K562 (cell line): ENCODE data around the gene CILP. TPM values are rescaled to one million over a fixed set of nuclear protein-coding genes. Genes with fewer than 3 reads are reported as not detected.
A peak's percentile ranks its signal among the peaks of the same experiment; 100 is the strongest.

Experiments
- ATAC-seq: fragments of 200-7000 bp; cut with Tn5 transposase; 3 replicates; pipeline ENCODE4 v1.9.1; 2020; ENCODE audit warnings: moderate library complexity
- BruUV-seq: library from RNA; stranded (reverse); fragments of 400-500 nt; replicated peaks from 2 replicates; lab custom pipeline; 2021; lab: Mats Ljungman, UMichigan
- CTCF ChIA-PET: fragments of 300-600 bp; formaldehyde crosslinking; extraction: SDS; loops from one replicate; lab custom pipeline; 2021; ENCODE audit warnings: low intra/inter-chr PET ratio; lab: Yijun Ruan, JAX
- POLR2A ChIA-PET: fragments of 300-600, 350-650 bp; sonication (Branson Sonifier 250); formaldehyde crosslinking; extraction: SDS; loops from one replicate; lab custom pipeline; 2021; ENCODE audit warnings: antibody characterized with exemption, inconsistent platforms; lab: Yijun Ruan, JAX
- DNase-seq, 4 experiments: peaks; one replicate each; pipeline versions ENCODE4 v3.0.0 to v3.0.0-alpha.2; 2011 to 2018; ENCODE audit warnings: low spot score in 3 of 4, mixed read lengths in 3 of 4; ENCODE audit errors: extremely low read depth in 1 of 4
- FAIRE-seq: peaks from 2 replicates; lab custom pipeline; 2011; peaks lifted over from hg19 to GRCh38; lab: Jason Lieb, UNC
- H2AFZ ChIP-seq: 2 replicates; pipeline ENCODE4 v1.6.0; 2011; ENCODE audit warnings: low read depth, low read length, control low read depth, inconsistent platforms
- H3K27ac ChIP-seq: fragments of 200-600 bp; 3 replicates; pipeline ENCODE4 v1.8.0; 2011; ENCODE audit warnings: low read depth, mild to moderate bottlenecking, control low read depth, inconsistent platforms, low read length, moderate library complexity, mixed read lengths; ENCODE audit errors: extremely low read depth
- H3K27me3 ChIP-seq, 2 experiments: fragments of 300-600 bp in 1 of 2; 2 replicates in 1 of 2; 3 replicates in 1 of 2; pipeline versions ENCODE4 v1.6.0 to v1.8.0; 2011; ENCODE audit warnings: inconsistent platforms in 2 of 2, low read length in 2 of 2, mild to moderate bottlenecking in 1 of 2, mixed read lengths in 1 of 2, moderate library complexity in 1 of 2; ENCODE audit not compliant: control insufficient read depth in 2 of 2, insufficient read depth in 2 of 2
- H3K36me3 ChIP-seq: fragments of 300-600 bp; 3 replicates; pipeline ENCODE4 v1.8.0; 2011; ENCODE audit warnings: mild to moderate bottlenecking, low read length, inconsistent platforms; ENCODE audit not compliant: control insufficient read depth, insufficient read depth
- H3K4me1 ChIP-seq, 2 experiments: fragments of 200-600 bp in 1 of 2; replicated peaks in 1 of 2; 2 replicates in 1 of 2; 3 replicates in 1 of 2; pipeline versions ENCODE4 v1.5.1 to v1.8.0; 2011; ENCODE audit warnings: inconsistent platforms in 2 of 2, low read length in 2 of 2, mild to moderate bottlenecking in 1 of 2, mixed read lengths in 1 of 2, moderate library complexity in 1 of 2; ENCODE audit not compliant: control insufficient read depth in 2 of 2, insufficient read depth in 2 of 2
- H3K4me2 ChIP-seq: 2 replicates; pipeline ENCODE4 v1.6.1; 2011; ENCODE audit warnings: low read length, control low read depth, inconsistent platforms, mixed read lengths; ENCODE audit not compliant: insufficient read depth
- H3K4me3 ChIP-seq: fragments of 200-600 bp; sonication (generic), shearing (Covaris generic); 2 replicates; pipeline ENCODE4 v1.5.1; 2016; ENCODE audit warnings: control low read depth, inconsistent platforms
- H3K79me2 ChIP-seq: fragments of 200-600 bp; 3 replicates; pipeline ENCODE4 v1.8.0; 2011; ENCODE audit warnings: low read length, inconsistent platforms; ENCODE audit not compliant: control insufficient read depth, insufficient read depth
- H3K9ac ChIP-seq, 2 experiments: 2 replicates each; pipeline versions ENCODE4 v1.6.0 to v1.6.1; 2011; ENCODE audit warnings: low read depth in 2 of 2, low read length in 2 of 2, control low read depth in 1 of 2, inconsistent platforms in 1 of 2, mild to moderate bottlenecking in 1 of 2, mixed read lengths in 1 of 2; ENCODE audit not compliant: insufficient read depth in 1 of 2
- H3K9me1 ChIP-seq: one replicate; pipeline ENCODE4 v1.6.0; 2011; ENCODE audit warnings: inconsistent platforms, mild to moderate bottlenecking, low read length, moderate library complexity; ENCODE audit not compliant: control insufficient read depth, insufficient read depth
- H3K9me3 ChIP-seq: replicated peaks from 2 replicates; pipeline ENCODE4 v1.5.1; 2011; ENCODE audit warnings: low read depth, low read length, inconsistent platforms; ENCODE audit not compliant: control insufficient read depth, insufficient read depth
- H4K20me1 ChIP-seq: replicated peaks from 2 replicates; pipeline ENCODE4 v1.6.1; 2011; ENCODE audit warnings: low read length, inconsistent platforms, mixed read lengths; ENCODE audit not compliant: control insufficient read depth, insufficient read depth
- BRCA1 ChIP-seq, 2 experiments: fragments of 450-650 bp in 1 of 2; sonication (generic) in 1 of 2; formaldehyde crosslinking in 1 of 2; IDR thresholded peaks; 2 replicates each; pipeline versions ENCODE4 v1.5.0 to v1.6.1; 2017 to 2020; ENCODE audit warnings: mild to moderate bottlenecking in 1 of 2, missing genetic modification reagents in 1 of 2
- FOS ChIP-seq: IDR thresholded peaks from 3 replicates; pipeline ENCODE4 v1.6.1; 2011; ENCODE audit not compliant: insufficient read length; ENCODE audit errors: extremely low read depth
- FOXM1 ChIP-seq, 2 experiments: fragments of 450-650 bp in 1 of 2; sonication (generic) in 1 of 2; formaldehyde crosslinking in 1 of 2; IDR thresholded peaks; 2 replicates each; pipeline versions ENCODE4 v1.6.1 to v1.9.0; 2017 to 2022; ENCODE audit warnings: low read depth in 2 of 2, mild to moderate bottlenecking in 2 of 2, missing genetic modification reagents in 1 of 2, moderate library complexity in 1 of 2
- MEIS2 ChIP-seq: fragments of 450-650 bp; IDR thresholded peaks from 2 replicates; pipeline ENCODE4 v1.6.1; 2014; ENCODE audit warnings: mild to moderate bottlenecking; ENCODE audit not compliant: partially characterized antibody
- NCOA1 ChIP-seq: fragments of 450-650 bp; IDR thresholded peaks from 2 replicates; pipeline ENCODE4 v1.6.1; 2016; ENCODE audit warnings: low read depth
- TAF9B ChIP-seq: fragments of 450-650 bp; IDR thresholded peaks from 2 replicates; pipeline ENCODE4 v1.6.1; 2018; ENCODE audit warnings: mild to moderate bottlenecking; ENCODE audit not compliant: partially characterized antibody
- TARDBP ChIP-seq: fragments of 450-650 bp; IDR thresholded peaks from 2 replicates; pipeline ENCODE4 v1.6.1; 2016
- TCFL5 ChIP-seq: fragments of 250-450 bp; sonication (Bioruptor Pico); conservative IDR thresholded peaks from 2 replicates; pipeline ENCODE4 v1.6.1; 2021; ENCODE audit warnings: mild to moderate bottlenecking, moderate library complexity, matching md5 sums
- WGBS: fragments of 100-300 bp; shearing (Covaris generic); methylation state at CpG from one replicate; pipeline ENCODE4 v1.1.6; 2016; ENCODE audit warnings: low coverage, mixed read lengths; ENCODE audit not compliant: insufficient coverage; ENCODE audit errors: missing lambda C conversion rate; 5-methylcytosine and 5-hydroxymethylcytosine counted together
- in situ Hi-C: fragments of 300-500 bp; cut with MboI; formaldehyde crosslinking; loops from 4 replicates; pipeline ENCODE4 v1.15.0; 2018; ENCODE audit warnings: inconsistent platforms, mixed read lengths
- intact Hi-C: fragments of 100-400 bp; cut with micrococcal nuclease; formaldehyde crosslinking; loops from 2 replicates; pipeline ENCODE4 v1.14.2; 2022
- polyA plus RNA-seq, 8 experiments: library from polyadenylated mRNA; depleted of rRNA in 4 of 8; stranded (reverse) in 5 of 8; unstranded in 3 of 8; fragments of >200 nt; fragmentation: Nextera tagmentation in 2 of 8; fragmentation: Illumina TruSeq in 1 of 8; extraction: Ambion mirVana in 2 of 8; extraction: Trizol in 1 of 8; gene quantifications; 2 replicates each; pipeline versions ENCODE4 v1.2.1 to v1.2.3, GENCODE V29; 2011 to 2014; ENCODE audit warnings: inconsistent platforms in 1 of 8, missing spikeins in 1 of 8
- total RNA-seq, 7 experiments: library from RNA; depleted of rRNA in 6 of 7; stranded (reverse); fragments of >200 nt in 6 of 7; fragmentation: Illumina TruSeq in 2 of 7; extraction: Trizol in 2 of 7; gene quantifications; 2 replicates each; pipeline versions ENCODE4 v1.2.1 to v1.2.3, GENCODE V29; 2011 to 2021; ENCODE audit warnings: low replicate concordance in 1 of 7
- TF ChIP-seq, protein P1 (sequence below): sonication (generic); formaldehyde crosslinking; IDR thresholded peaks from 2 replicates; pipeline ENCODE4 v1.8.1; 2023; ENCODE audit warnings: mild to moderate bottlenecking, missing genetic modification reagents, moderate library complexity

CILP gene
- total and polyA plus RNA-seq, 9 of the 15 experiments (the other 6 are each of a cell fraction or from before 2014, with no cell fraction given) = 0.03 TPM; not detected in 8

DNA sequence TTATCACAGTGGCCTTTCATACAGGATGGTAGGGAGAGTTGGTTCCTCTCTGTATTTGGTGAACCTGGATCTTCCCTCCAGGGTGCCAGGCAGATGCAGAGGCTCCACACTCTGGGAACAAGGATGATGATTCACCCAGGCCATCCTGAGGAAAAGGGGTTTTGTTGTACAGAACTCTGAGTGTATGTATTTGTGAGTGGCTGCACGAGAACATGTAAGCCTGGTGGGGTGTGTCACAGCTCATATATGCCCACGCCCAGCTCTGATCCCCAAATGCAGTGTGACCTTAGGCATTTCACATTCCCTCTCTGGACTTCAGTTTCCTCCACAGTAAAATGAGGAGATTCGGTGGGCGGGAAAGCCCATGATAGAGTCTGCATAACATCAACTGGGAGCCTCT is 11.6 kb upstream of the CILP start:
- Histone ChIP-seq H3K27ac (no peak overlapping the region), H3K4me2 (no peak overlapping the region), H3K4me3 (no peak overlapping the region), H4K20me1 (no peaks in the 10 kb centered on the region), H3K36me3 (no peaks in the 10 kb centered on the region), H3K9ac (no peak overlapping the region; a peak in 1 of 4 replicates), H3K79me2 (no peaks in the 10 kb centered on the region), H3K9me1 (no peaks in the 10 kb centered on the region), H3K27me3 (no peaks in the 10 kb centered on the region), H2AFZ (0 out of 2 replicates have a peak overlapping the region, but pooled peaks have one; percentile 12), H3K4me1 (peaks cover 12 to 18% of the 10 kb centered on the region in 2 experiments; a peak in 3 of 5 replicates), H3K9me3 (no peaks in the 10 kb centered on the region)
- CTCF ChIA-PET = no interaction called here
- FAIRE-seq = no peak
- no peak for ATAC-seq
- no TSS peak for BruUV-seq
- in situ Hi-C loops = no loop called here
- WGBS = 44% methylated on average over 4 of the region's 4 CpGs
- TF ChIP-seq MEIS2 (no peak), TARDBP (no peak), NCOA1 (no peak), FOS (no peak), BRCA1 (IDR thresholded peaks at IDR 0.05) (no peak), BRCA1 (CRISPR knock-in tag; IDR thresholded peaks at IDR 0.05) (no peak), TCFL5 (no peak), FOXM1 (IDR thresholded peaks at IDR 0.05; ENCODE audit: low read depth) (no peak), FOXM1 (CRISPR knock-in tag; IDR thresholded peaks at IDR 0.05; ENCODE audit: low read depth) (no peak), TAF9B (no peak)
- TF ChIP-seq, protein P1, sequence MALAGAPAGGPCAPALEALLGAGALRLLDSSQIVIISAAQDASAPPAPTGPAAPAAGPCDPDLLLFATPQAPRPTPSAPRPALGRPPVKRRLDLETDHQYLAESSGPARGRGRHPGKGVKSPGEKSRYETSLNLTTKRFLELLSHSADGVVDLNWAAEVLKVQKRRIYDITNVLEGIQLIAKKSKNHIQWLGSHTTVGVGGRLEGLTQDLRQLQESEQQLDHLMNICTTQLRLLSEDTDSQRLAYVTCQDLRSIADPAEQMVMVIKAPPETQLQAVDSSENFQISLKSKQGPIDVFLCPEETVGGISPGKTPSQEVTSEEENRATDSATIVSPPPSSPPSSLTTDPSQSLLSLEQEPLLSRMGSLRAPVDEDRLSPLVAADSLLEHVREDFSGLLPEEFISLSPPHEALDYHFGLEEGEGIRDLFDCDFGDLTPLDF (CRISPR knock-in tag) = no peak
- DNase-seq = no peak
- intact Hi-C loops = no loop called here
- POLR2A ChIA-PET = interaction anchor here (0.6 to 0.8 kb wide), 2 partner anchors 82 to 1894 kb away, joined by 4 read pairs; partner anchors contain the start of gene RNU5B-1
